ENCODE measurements around the gene RPS28.

DNA sequence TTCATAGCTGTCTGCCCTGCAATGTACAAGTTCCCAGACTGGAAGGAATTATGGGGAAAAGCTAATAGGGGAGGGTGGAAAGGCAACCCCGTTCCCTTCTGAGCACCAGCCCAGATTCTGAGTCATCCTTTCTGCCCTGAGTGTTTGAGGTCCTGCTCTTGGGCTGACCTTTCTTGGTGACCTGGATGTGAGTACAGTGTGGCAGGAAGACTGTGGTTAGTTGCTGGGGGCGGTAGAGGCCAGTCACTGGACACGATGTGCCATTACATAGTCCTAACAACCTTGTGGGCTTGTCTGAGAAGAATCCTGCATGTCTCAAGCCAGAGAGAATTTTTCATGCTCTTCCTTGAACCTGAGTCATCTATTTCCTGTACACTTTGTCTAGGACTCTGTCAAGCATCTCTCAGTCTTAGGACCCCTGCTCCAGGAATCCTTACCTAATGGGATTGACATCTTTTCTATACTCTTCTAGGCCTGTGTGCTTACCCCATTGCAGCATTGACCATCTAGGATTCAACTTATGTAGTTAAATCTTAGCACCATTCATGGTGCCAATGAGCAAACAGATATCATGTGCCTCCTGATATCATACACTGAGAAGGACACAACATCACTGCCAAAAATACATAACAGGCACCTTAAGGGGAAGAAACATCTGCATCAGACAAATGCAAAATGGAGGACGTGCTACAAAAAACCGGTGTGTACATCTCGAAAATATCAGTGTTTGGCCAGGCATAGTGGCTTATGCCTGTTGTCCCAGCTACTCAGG lies 34.5 kb downstream of the RPS28 start:
- no peak for TF ChIP-seq POLR2A (IDR thresholded peaks at IDR 0.05; ENCODE audit: low read length)
- TF ChIP-seq GATA1 (IDR thresholded peaks at IDR 0.05; ENCODE audit: low read depth, low read length): no peak

All from erythroblast (primary cell).